ENCODE results near the gene KRTAP10-7.
"Not testable (repeated sequence)": the region's sequence is repeated elsewhere in the genome, so short reads cannot be mapped to it uniquely, and the experiment has no call there.

Gene KRTAP10-7

GRCh38 chr21:44600118-44600978 is at the start of gene KRTAP10-7:
Gene KRTAP10-7, plus strand, starts transcription at chr21:44600597. Its CDS starts 25 bp downstream, at chr21:44600622.
- DNase-seq = not testable (repeated sequence)

- DNase-seq = peak; percentile 6
Measured at GRCh38 chr21:44550807-44551206, 49.6 kb upstream of the KRTAP10-7 start.

DNA sequence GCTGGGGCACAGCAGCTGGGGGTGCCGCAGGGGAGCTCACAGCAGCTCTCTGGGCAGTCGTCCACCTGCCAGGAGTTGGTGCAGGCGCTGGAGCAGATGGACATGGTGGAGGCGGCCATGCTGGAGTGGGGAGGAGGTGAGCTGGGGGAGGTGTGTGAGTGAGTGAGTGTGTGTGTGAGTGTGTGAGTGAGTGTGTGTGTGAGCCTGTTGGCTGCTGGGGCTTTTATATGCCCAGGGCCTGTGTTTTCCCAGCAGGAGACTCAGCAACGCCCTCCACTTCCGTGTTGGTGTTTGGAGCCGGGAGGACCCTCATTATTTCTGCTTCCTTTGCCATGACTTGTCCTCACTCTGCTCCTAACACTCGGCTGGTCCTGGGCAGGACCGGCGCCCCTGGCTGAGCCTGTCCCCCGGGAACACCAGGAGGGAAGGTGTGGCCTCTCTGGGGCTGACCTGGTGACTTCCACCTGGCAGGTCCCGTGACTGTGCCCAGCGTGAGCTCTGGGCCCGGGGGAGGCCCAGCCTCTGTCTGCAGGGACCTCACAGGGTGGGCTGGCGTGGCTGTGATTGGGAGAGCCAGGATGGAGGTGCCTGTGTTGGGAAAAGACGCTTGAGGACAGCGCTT is 48.9 kb upstream of the KRTAP10-7 start, which contains the start of gene KRTAP10-2:
KRTAP10-2 (minus strand) TSS at position 166 of the 622 bp plus-strand sequence; CDS start at position 119, 47 bp downstream.
- no peak for DNase-seq

GRCh38 chr21:44552136-44552535 is 48.3 kb upstream of the KRTAP10-7 start:
- DNase-seq = no peak

DNA sequence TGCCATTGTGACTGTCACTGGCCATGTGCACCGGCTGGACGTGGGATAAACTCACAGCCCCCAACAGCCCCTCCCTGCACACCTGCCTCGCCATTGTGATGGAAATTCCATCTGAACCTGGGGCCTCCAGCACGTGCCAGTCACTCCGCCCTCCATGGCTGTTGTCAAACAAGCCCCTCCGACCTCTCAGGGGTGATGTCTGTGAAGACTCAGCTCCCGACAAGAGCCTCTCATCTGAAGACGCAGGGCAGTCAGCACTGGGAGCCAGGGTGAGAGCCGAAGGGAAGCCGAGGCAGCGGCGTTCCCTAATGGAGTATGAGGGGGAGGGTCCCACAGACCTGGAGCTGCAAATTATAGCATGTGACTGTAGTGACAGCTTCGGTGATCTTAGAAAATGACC is 47.7 kb upstream of the KRTAP10-7 start:
- DNase-seq = peak; percentile 10

- DNase-seq = no peak
Measured at GRCh38 chr21:44555200-44555875, 45.1 kb upstream of the KRTAP10-7 start.

GRCh38 chr21:44556879-44557278 is 43.5 kb upstream of the KRTAP10-7 start:
- no peak for DNase-seq

DNA sequence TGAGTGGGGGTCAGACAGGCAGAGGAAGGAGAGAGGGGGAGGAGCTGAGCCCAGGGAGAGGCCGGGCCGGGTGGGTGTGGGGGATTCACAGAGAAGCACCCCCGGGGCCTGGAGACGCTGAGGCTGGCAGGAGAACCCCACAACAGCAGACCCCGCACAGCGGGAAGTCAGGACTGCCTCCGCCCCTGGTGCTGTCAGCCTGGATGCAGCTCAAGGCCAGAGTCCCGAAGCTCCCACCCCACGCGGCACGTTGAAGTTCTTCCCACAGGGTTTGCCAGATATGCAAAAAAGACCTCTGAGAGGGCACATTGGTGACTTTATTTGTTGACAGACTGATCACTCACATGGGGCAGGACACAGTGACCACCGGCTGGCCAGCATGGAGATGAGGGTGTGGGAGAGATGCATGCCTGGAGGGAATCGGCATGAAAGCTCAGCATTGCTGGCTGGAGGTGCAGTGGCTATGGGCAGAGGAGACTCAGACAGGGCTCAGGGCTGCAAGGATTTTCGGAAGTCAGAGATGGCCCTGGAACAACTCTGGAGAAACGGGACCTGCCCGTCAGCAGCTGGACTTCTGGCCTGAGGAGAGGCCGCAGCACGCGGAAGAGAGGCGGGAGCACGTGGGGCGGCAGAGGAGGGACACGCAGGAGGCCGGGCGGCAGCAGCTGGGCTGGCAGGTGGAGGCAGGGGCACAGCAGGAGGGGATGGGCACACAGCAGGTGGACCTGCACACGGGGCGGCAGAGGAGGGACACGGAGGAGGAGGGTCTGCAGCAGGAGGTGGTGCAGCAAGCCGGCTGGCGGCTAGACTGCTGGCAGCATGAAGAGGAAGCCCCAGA is 42.7 kb upstream of the KRTAP10-7 start:
- DNase-seq = no peak

DNA sequence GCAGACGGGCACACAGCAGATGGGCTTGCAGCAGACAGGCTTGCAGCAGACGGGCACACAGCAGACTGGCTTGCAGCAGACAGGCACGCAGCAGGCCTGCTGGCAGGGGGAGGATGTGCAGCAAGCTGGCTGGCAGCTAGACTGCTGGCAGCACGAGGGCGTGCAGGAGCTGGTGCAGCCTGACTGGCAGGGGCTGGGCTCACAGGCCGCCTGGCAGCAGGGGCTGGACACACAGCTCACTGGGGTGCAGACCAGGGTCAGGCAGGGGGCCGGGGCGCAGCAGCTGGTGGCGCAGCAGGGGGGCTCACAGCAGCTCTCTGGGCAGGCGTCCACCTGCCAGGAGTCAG is 42.1 kb upstream of the KRTAP10-7 start:
- DNase-seq = not testable (repeated sequence)

GRCh38 chr21:44558695-44559094 is 41.7 kb upstream of the KRTAP10-7 start, which contains the start of gene KRTAP10-3:
Gene KRTAP10-3, minus strand, starts transcription at chr21:44558795. Its CDS starts 80 bp downstream, at chr21:44558715.
- DNase-seq = no peak

- DNase-seq = no peak
Measured at GRCh38 chr21:44564099-44564498, 36.3 kb upstream of the KRTAP10-7 start.

DNA sequence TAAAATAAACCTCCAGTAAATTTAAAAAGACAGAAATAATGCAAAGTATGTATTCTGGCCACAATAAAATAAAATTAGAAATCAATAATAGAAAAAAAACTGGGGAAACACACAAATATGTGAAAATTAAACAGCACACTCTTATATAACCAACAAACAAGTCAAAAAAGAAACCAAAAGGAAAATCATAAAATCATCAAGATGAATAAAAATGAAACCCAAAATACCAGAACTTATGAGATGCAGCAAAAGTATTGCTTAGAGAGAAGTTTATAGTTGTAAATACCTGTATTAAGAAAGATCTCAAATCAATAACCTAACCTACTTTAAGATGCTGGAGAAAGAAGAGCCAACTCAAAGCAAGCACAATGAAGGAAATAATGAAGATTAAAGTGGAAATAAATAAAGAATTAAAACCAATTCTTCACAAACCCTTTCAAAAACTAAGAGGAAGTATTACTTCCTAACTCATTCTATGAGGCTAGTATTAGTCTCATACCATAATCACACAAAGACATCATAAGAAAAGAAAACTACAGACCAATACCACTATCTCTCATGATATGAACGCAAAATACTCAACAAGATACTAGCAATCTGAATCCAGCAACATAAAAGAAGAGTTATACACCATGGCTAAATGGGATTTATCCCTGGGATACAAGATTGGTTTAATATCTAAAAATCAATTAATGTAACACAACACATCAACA is 35.4 kb upstream of the KRTAP10-7 start:
- DNase-seq = no peak

DNA sequence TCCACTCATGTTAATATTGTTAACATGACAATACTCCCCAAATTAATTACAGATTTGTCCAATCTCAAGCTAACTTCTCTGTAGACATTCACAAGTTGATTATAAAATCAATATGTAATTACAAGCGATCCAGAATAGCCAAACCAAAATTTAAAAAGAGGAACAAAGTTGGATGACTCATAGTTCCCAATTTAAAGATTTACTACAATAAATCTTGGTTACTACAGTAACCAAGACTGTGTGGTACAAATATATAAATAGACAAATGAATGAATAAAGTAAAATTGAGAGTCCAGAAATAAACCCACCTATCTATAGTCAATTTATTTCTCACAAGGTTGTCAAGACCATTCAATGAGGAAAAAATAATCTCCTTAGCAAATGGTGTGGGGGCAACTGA is 34.0 kb upstream of the KRTAP10-7 start:
- no peak for DNase-seq

- no peak for DNase-seq
Measured at GRCh38 chr21:44567481-44568171, 32.8 kb upstream of the KRTAP10-7 start.

GRCh38 chr21:44568261-44568660 is 32.1 kb upstream of the KRTAP10-7 start:
- DNase-seq = no peak

DNA sequence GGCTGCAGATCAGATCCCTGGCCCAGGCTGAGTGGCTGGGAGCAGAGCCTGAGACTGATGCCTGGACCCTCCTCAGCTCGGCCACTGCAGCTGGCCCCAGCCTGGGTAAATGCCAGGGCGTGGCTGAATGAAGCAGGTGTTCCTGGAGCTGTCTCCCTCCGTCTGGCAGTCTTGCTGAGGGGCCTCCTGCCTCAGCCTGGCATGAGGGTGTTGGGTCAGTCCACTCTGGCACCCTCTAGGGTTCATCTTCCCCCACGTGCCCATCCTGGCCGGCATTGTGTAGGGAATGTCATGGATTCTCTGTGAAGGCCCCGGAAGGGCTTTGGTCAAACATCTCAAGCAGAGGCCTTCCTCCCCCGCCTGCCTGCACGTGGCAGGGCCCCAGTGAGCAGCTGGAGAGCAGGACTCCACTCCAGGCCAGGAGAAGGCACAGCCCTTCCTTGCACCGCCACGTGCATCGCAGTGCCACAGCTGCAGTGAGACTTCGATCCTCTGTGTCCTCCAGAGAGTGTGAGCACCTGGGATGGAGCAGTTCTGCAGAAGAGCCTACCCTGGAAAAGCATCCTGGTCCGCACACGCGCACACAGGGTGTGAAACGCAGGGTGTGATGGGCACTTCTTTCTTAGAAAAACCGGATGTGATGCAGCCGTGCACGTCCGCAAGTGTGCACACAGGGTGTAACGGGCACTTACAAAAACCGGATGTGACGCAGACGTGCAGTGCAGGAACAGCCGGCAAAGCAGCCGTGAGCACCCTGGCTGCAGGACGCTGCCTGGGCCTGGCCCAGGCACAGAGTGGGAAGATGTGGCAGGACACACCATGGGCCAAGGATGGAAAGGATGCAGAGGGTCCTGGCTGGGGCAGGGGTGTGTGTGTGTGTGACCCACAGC is 31.5 kb upstream of the KRTAP10-7 start:
- no peak for DNase-seq

DNA sequence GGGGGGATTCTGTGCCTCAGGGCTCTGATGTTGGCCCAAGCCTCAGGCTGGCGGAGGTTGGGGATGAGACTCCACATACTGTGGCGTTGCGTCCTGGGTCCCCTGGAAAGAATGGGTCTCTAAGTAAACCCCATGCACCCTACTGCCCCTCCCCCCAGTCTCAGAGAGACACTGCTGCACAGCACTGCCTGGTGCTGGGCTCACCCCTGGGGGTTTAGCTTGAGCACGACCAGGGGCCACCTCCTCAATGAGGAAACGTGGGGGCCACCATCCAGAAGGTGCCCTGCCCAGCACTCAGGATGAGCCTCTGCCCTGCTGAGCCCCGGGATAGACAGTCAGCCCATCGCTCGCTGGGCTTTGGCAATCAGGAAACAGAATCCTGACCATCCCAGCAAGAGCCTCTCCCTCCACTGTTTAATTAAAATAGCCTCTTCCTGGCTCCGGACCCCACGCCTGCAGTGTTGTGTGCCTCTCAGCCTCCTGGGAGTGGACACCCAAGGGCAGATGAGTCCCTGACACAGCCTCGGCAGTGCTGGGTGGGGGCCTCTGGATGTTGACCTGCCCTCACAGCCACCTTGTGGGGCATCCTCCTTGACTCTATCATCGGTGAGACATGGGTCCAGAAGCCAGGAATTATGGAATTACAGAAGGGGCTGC is 30.4 kb upstream of the KRTAP10-7 start:
- no peak for DNase-seq

- DNase-seq = no peak
Measured at GRCh38 chr21:44571296-44571695, 29.1 kb upstream of the KRTAP10-7 start.
